ENCODE results near the gene ICAM2. TPM values are rescaled to one million over a fixed set of nuclear protein-coding genes. Genes with fewer than 3 reads are reported as not detected.
A peak's percentile ranks its signal among the peaks of the same experiment; 100 is the strongest.

Gene ICAM2
- total RNA-seq, 4 donors from 2014 or later: 22.4 to 75.1 (median 58.1) TPM

GRCh38 chr17:63972796-63973195, 47.6 kb downstream of the ICAM2 start, which contains the start of gene SCN4A:
TSS of gene SCN4A (minus strand) at chr17:63972918. CDS start at chr17:63972841, 77 bp downstream.
- no peak within 1 kb of the TSS for H3K4me3 ChIP-seq
- TF ChIP-seq POLR2AphosphoS5 (IDR thresholded peaks at IDR 0.05) (no peak), POLR2A (IDR thresholded peaks at IDR 0.05; ENCODE audit: low read depth) (no peak), EP300 (IDR thresholded peaks at IDR 0.05) (no peak), CTCF (IDR thresholded peaks at IDR 0.05) (no peak)
- H3K9me3 ChIP-seq: no peaks in the 10 kb centered on the region
- H3K4me1 ChIP-seq: peaks cover 0 to 4% (median 0%) of the 10 kb centered on the region in 4 donors
- intact Hi-C loops (cut with DNase I): no loop called here
- DNase-seq (ENCODE audit: extremely low spot score): no peak
- H3K27ac ChIP-seq (replicated peaks in 1 of 4): no peak within 1 kb of the TSS
- H3K36me3 ChIP-seq: no peaks in the 10 kb centered on the region
- H3K27me3 ChIP-seq: peaks cover 0 to 18% (median 0%) of the 10 kb centered on the region in 4 donors
- 100% methylated on average over 1 of the region's 14 CpGs for WGBS

- Histone ChIP-seq H3K9me3 (no peaks in the 10 kb centered on the region), H3K4me1 (peaks cover 0 to 2% (median 0%) of the 10 kb centered on the region in 4 donors), H3K4me3 (no peak overlapping the region), H3K27ac (replicated peaks in 1 of 4) (no peak overlapping the region), H3K36me3 (no peaks in the 10 kb centered on the region), H3K27me3 (peaks cover 0 to 14% (median 0%) of the 10 kb centered on the region in 4 donors)
- intact Hi-C loops (cut with DNase I): no loop called here
- 73% methylated on average over 10 of the region's 10 CpGs for WGBS
- no peak for DNase-seq (ENCODE audit: extremely low spot score)
- peak in 1 of 2 donors; percentile 15 for TF ChIP-seq POLR2AphosphoS5 (IDR thresholded peaks at IDR 0.05)
- TF ChIP-seq POLR2A (IDR thresholded peaks at IDR 0.05; ENCODE audit: low read depth): no peak
These were observed 51.2 kb downstream of the ICAM2 start for GRCh38 chr17:63969278-63969677.

GRCh38 chr17:63967953-63968352, 52.5 kb downstream of the ICAM2 start:
- Histone ChIP-seq H3K36me3 (no peaks in the 10 kb centered on the region), H3K27me3 (peaks cover 0 to 5% (median 0%) of the 10 kb centered on the region in 4 donors), H3K27ac (replicated peaks in 1 of 4) (no peak overlapping the region), H3K4me1 (peaks cover 0 to 15% (median 3%) of the 10 kb centered on the region in 4 donors), H3K9me3 (no peaks in the 10 kb centered on the region), H3K4me3 (no peak overlapping the region)
- no peak for DNase-seq (ENCODE audit: extremely low spot score)
- 96% methylated on average over 14 of the region's 19 CpGs for WGBS
- TF ChIP-seq POLR2A (IDR thresholded peaks at IDR 0.05; ENCODE audit: low read depth) (no peak), EP300 (IDR thresholded peaks at IDR 0.05) (no peak), CTCF (IDR thresholded peaks at IDR 0.05) (no peak), POLR2AphosphoS5 (IDR thresholded peaks at IDR 0.05) (no peak)
- intact Hi-C loops (cut with DNase I): no loop called here

GRCh38 chr17:63966646-63967264, 53.7 kb downstream of the ICAM2 start:
- no peak for TF ChIP-seq POLR2A (IDR thresholded peaks at IDR 0.05; ENCODE audit: low read depth)
- no peak for TF ChIP-seq CTCF (IDR thresholded peaks at IDR 0.05)
- no peak for TF ChIP-seq EP300 (IDR thresholded peaks at IDR 0.05)
- TF ChIP-seq POLR2AphosphoS5 (IDR thresholded peaks at IDR 0.05): no peak
- Histone ChIP-seq H3K4me3 (no peak overlapping the region), H3K36me3 (no peaks in the 10 kb centered on the region), H3K27me3 (no peaks in the 10 kb centered on the region), H3K9me3 (no peaks in the 10 kb centered on the region), H3K27ac (replicated peaks in 1 of 4) (no peak overlapping the region), H3K4me1 (peaks cover 12 to 26% (median 15%) of the 10 kb centered on the region in 4 donors)
- WGBS: 79% methylated on average over 11 of the region's 11 CpGs
- DNase-seq (ENCODE audit: extremely low spot score): no peak
- intact Hi-C loops (cut with DNase I): no loop called here

- Histone ChIP-seq H3K36me3 (no peaks in the 10 kb centered on the region), H3K4me1 (peaks cover 25 to 35% (median 28%) of the 10 kb centered on the region in 4 donors), H3K27me3 (peaks cover 0 to 14% (median 0%) of the 10 kb centered on the region in 4 donors), H3K27ac (replicated peaks in 1 of 4) (peak overlapping the region; percentile 43 to 73 (median 56)), H3K9me3 (no peaks in the 10 kb centered on the region), H3K4me3 (no peak overlapping the region)
- 76% methylated on average over 4 of the region's 4 CpGs for WGBS
- TF ChIP-seq CTCF (IDR thresholded peaks at IDR 0.05) (no peak), POLR2AphosphoS5 (IDR thresholded peaks at IDR 0.05) (peak; percentile 45 to 46)
- DNase-seq (ENCODE audit: extremely low spot score): no peak
- intact Hi-C loops (cut with DNase I): no loop called here
These were observed 57.3 kb downstream of the ICAM2 start for GRCh38 chr17:63963123-63963522.

Data from esophagus muscularis mucosa (tissue), 4 donors.